ENCODE results near the gene SHROOM3. TPM values are rescaled to one million over a fixed set of nuclear protein-coding genes. Genes with fewer than 3 reads are reported as not detected.

SHROOM3 gene
- total and polyA plus RNA-seq, 2 of the 13 experiments (the other 11 are each of a cell fraction or from before 2014, with no cell fraction given): 0.01 TPM; not detected in 1

DNA sequence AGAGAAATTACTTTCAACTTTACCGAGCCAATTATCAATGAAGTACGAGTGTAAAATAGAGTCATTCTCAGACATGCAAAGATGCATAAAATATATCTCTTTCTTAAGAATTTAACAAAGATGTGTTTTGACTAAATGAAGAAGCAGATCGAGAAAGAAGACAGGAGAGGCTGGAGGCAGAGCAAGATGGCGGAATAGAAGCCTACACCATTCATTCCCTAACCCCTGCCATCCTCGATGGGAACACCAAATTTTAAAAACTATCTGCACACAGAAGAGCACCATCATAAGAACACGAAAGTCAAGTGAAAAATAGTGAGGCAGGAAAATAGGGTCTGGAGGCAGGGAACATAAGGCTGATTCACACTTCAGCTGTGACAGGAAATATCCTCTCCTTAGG lies 49.1 kb upstream of the SHROOM3 start (continued):
- TF ChIP-seq, protein P1, sequence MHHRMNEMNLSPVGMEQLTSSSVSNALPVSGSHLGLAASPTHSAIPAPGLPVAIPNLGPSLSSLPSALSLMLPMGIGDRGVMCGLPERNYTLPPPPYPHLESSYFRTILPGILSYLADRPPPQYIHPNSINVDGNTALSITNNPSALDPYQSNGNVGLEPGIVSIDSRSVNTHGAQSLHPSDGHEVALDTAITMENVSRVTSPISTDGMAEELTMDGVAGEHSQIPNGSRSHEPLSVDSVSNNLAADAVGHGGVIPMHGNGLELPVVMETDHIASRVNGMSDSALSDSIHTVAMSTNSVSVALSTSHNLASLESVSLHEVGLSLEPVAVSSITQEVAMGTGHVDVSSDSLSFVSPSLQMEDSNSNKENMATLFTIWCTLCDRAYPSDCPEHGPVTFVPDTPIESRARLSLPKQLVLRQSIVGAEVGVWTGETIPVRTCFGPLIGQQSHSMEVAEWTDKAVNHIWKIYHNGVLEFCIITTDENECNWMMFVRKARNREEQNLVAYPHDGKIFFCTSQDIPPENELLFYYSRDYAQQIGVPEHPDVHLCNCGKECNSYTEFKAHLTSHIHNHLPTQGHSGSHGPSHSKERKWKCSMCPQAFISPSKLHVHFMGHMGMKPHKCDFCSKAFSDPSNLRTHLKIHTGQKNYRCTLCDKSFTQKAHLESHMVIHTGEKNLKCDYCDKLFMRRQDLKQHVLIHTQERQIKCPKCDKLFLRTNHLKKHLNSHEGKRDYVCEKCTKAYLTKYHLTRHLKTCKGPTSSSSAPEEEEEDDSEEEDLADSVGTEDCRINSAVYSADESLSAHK (CRISPR knock-in tag; IDR thresholded peaks at IDR 0.05; ENCODE audit: borderline replicate concordance): no peak
- TF ChIP-seq ZNF629 (CRISPR knock-in tag; conservative IDR thresholded peaks at IDR 0.05) (no peak), HNRNPK (IDR thresholded peaks at IDR 0.05; ENCODE audit: low read depth, low read length, poor library complexity, severe bottlenecking) (no peak), PPARG (CRISPR knock-in tag; conservative IDR thresholded peaks at IDR 0.05) (no peak), ZNF343 (CRISPR knock-in tag; IDR thresholded peaks at IDR 0.05) (no peak), ZBTB38 (CRISPR knock-in tag; IDR thresholded peaks at IDR 0.05) (no peak), KDM2A (CRISPR knock-in tag; IDR thresholded peaks at IDR 0.05; ENCODE audit: borderline replicate concordance, low read depth) (no peak), SRF (IDR thresholded peaks at IDR 0.05; ENCODE audit: low read depth, low read length) (no peak), NFE2L1 (CRISPR knock-in tag; IDR thresholded peaks at IDR 0.05; ENCODE audit: borderline replicate concordance) (no peak)
- TF ChIP-seq, protein P2, sequence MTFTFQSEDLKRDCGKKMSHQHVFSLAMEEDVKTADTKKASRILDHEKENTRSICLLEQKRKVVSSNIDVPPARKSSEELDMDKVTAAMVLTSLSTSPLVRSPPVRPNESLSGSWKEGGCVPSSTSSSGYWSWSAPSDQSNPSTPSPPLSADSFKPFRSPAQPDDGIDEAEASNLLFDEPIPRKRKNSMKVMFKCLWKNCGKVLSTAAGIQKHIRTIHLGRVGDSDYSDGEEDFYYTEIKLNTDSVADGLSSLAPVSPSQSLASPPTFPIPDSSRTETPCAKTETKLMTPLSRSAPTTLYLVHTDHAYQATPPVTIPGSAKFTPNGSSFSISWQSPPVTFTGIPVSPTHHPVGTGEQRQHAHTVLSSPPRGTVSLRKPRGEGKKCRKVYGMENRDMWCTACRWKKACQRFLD (CRISPR knock-in tag; IDR thresholded peaks at IDR 0.05; ENCODE audit: borderline replicate concordance): no peak

Measured in HepG2 (cell line).